ENCODE measurements around the gene AGXT2. TPM values are rescaled to one million over a fixed set of nuclear protein-coding genes. Genes with fewer than 3 reads are reported as not detected.

Gene AGXT2
- total RNA-seq, 1 experiment from 2014 or later = not detected

GRCh38 chr5:35026280-35026840 lies 21.4 kb downstream of the AGXT2 start:
- no peaks in the 10 kb centered on the region for H3K9me3 ChIP-seq (ENCODE audit: low read length)
- ChIA-PET CTCF (no interaction called here), POLR2A (ENCODE audit: unreplicated experiment) (no interaction called here)
- H3K4me3 ChIP-seq (ENCODE audit: low read length) = no peak overlapping the region
- no peaks in the 10 kb centered on the region for H3K9me2 ChIP-seq (replicated peaks; ENCODE audit: low read length)
- BruUV-seq (replicated peaks) = no TSS peak
- DNase-seq (no peak), ATAC-seq (no peak)
- no peak overlapping the region for H3K27ac ChIP-seq (ENCODE audit: low read length)
- peaks cover 46% of the 10 kb centered on the region for H3K27me3 ChIP-seq (ENCODE audit: low read length)
- H3K36me3 ChIP-seq (ENCODE audit: low read depth, low read length) = no peaks in the 10 kb centered on the region
- intact Hi-C loops (cut with micrococcal nuclease) = no loop called here
- no peak overlapping the region for H2AFZ ChIP-seq (ENCODE audit: low read length)
- no peaks in the 10 kb centered on the region for H3K4me1 ChIP-seq (ENCODE audit: insufficient read depth, low read length)
- H3K4me2 ChIP-seq (ENCODE audit: low read length) = no peak overlapping the region
- TF ChIP-seq EZH2 (IDR thresholded peaks at IDR 0.05; ENCODE audit: low read length, unreplicated experiment) (no peak), CTCF (conservative IDR thresholded peaks at IDR 0.05; ENCODE audit: low read depth, low read length) (no peak), EZH2phosphoT487 (IDR thresholded peaks at IDR 0.05; ENCODE audit: borderline replicate concordance, low read length) (no peak)
- H3F3A ChIP-seq (ENCODE audit: low read length, unreplicated experiment) = no peaks in the 10 kb centered on the region
- H3K9ac ChIP-seq (ENCODE audit: low read length) = no peak overlapping the region
- H4K20me1 ChIP-seq (ENCODE audit: low read length) = no peaks in the 10 kb centered on the region
- no peaks in the 10 kb centered on the region for H3K79me2 ChIP-seq (ENCODE audit: low read length)

- DNase-seq = no peak
- H3K4me3 ChIP-seq (ENCODE audit: low read length) = no peak overlapping the region
- no peaks in the 10 kb centered on the region for H3K4me1 ChIP-seq (ENCODE audit: insufficient read depth, low read length)
- TF ChIP-seq EZH2 (IDR thresholded peaks at IDR 0.05; ENCODE audit: low read length, unreplicated experiment) = no peak
- no peak for TF ChIP-seq EZH2phosphoT487 (IDR thresholded peaks at IDR 0.05; ENCODE audit: borderline replicate concordance, low read length)
- TF ChIP-seq CTCF (conservative IDR thresholded peaks at IDR 0.05; ENCODE audit: low read depth, low read length) = no peak
- H3K27me3 ChIP-seq (ENCODE audit: low read length) = peaks cover 43% of the 10 kb centered on the region
- ChIA-PET POLR2A (ENCODE audit: unreplicated experiment) (no interaction called here), CTCF (no interaction called here)
- H3K9me3 ChIP-seq (ENCODE audit: low read length) = no peaks in the 10 kb centered on the region
- ATAC-seq = no peak
- H3K9ac ChIP-seq (ENCODE audit: low read length) = no peak overlapping the region
- intact Hi-C loops (cut with micrococcal nuclease) = no loop called here
- H4K20me1 ChIP-seq (ENCODE audit: low read length) = no peaks in the 10 kb centered on the region
- no peaks in the 10 kb centered on the region for H3K79me2 ChIP-seq (ENCODE audit: low read length)
- no peaks in the 10 kb centered on the region for H3K36me3 ChIP-seq (ENCODE audit: low read depth, low read length)
- no peak overlapping the region for H3K4me2 ChIP-seq (ENCODE audit: low read length)
- no TSS peak for BruUV-seq (replicated peaks)
- no peak overlapping the region for H2AFZ ChIP-seq (ENCODE audit: low read length)
- no peaks in the 10 kb centered on the region for H3K9me2 ChIP-seq (replicated peaks; ENCODE audit: low read length)
- no peaks in the 10 kb centered on the region for H3F3A ChIP-seq (ENCODE audit: low read length, unreplicated experiment)
- no peak overlapping the region for H3K27ac ChIP-seq (ENCODE audit: low read length)
Measured at GRCh38 chr5:35024911-35025510, 22.7 kb downstream of the AGXT2 start.

GRCh38 chr5:35023391-35024178 lies 24.2 kb downstream of the AGXT2 start:
- Histone ChIP-seq H3K4me3 (ENCODE audit: low read length) (no peak overlapping the region), H3K36me3 (ENCODE audit: low read depth, low read length) (no peaks in the 10 kb centered on the region), H3K79me2 (ENCODE audit: low read length) (no peaks in the 10 kb centered on the region), H4K20me1 (ENCODE audit: low read length) (no peaks in the 10 kb centered on the region), H3F3A (ENCODE audit: low read length, unreplicated experiment) (no peaks in the 10 kb centered on the region), H3K4me2 (ENCODE audit: low read length) (no peak overlapping the region), H3K27me3 (ENCODE audit: low read length) (peaks cover 35% of the 10 kb centered on the region), H3K4me1 (ENCODE audit: insufficient read depth, low read length) (no peaks in the 10 kb centered on the region), H3K9me3 (ENCODE audit: low read length) (no peaks in the 10 kb centered on the region), H2AFZ (ENCODE audit: low read length) (no peak overlapping the region), H3K27ac (ENCODE audit: low read length) (no peak overlapping the region), H3K9ac (ENCODE audit: low read length) (no peak overlapping the region), H3K9me2 (replicated peaks; ENCODE audit: low read length) (no peaks in the 10 kb centered on the region)
- ChIA-PET POLR2A (ENCODE audit: unreplicated experiment) (interaction anchor here (0.6 kb wide), 1 partner anchor 57 kb away, joined by 10 read pairs; no protein-coding TSS in a partner anchor), CTCF (no interaction called here)
- no peak for ATAC-seq
- no TSS peak for BruUV-seq (replicated peaks)
- intact Hi-C loops (cut with micrococcal nuclease) = no loop called here
- TF ChIP-seq EZH2 (IDR thresholded peaks at IDR 0.05; ENCODE audit: low read length, unreplicated experiment) = no peak
- TF ChIP-seq EZH2phosphoT487 (IDR thresholded peaks at IDR 0.05; ENCODE audit: borderline replicate concordance, low read length) = no peak
- TF ChIP-seq CTCF (conservative IDR thresholded peaks at IDR 0.05; ENCODE audit: low read depth, low read length) = no peak
- no peak for DNase-seq
